IMR-90 (cell line): ENCODE measurements around the gene GRAMD4. TPM values are rescaled to one million over a fixed set of nuclear protein-coding genes. Genes with fewer than 3 reads are reported as not detected.

Experiments
- ATAC-seq: fragments of 200-7000 bp; cut with Tn5 transposase; 2 replicates; pipeline ENCODE4 v1.9.1; 2020; ENCODE audit warnings: low read depth, mild to moderate bottlenecking, moderate library complexity
- BruUV-seq: library from RNA; stranded (reverse); fragments of 400-500 nt; replicated peaks from 2 replicates; lab custom pipeline; 2021; lab: Mats Ljungman, UMichigan
- CTCF ChIA-PET: fragments of 300-600 bp; formaldehyde crosslinking; extraction: SDS; loops from one replicate; lab custom pipeline; 2021; ENCODE audit warnings: antibody characterized with exemption; lab: Yijun Ruan, JAX
- POLR2A ChIA-PET: fragments of 300-600 bp; sonication (Branson Sonifier 250); formaldehyde crosslinking; loops from one replicate; lab custom pipeline; 2022; ENCODE audit warnings: antibody characterized with exemption; ENCODE audit not compliant: unreplicated experiment; lab: Charles Lee
- DNase-seq: peaks from one replicate; pipeline ENCODE4 v3.0.0; 2013
- H2AFZ ChIP-seq: replicated peaks from 2 replicates; pipeline ENCODE3; 2013; ENCODE audit warnings: low read length, mild to moderate bottlenecking; ENCODE audit not compliant: poor library complexity
- H2AK5ac ChIP-seq: 2 replicates; pipeline ENCODE4 v1.6.1; 2013; ENCODE audit warnings: low read depth, low read length, inconsistent platforms
- H2AK9ac ChIP-seq: replicated peaks from 2 replicates; pipeline ENCODE3; 2013; ENCODE audit warnings: mild to moderate bottlenecking, low read depth, low read length, moderate library complexity; ENCODE audit not compliant: poor library complexity
- H2BK120ac ChIP-seq: 2 replicates; pipeline ENCODE4 v1.6.1; 2013; ENCODE audit warnings: low read depth, low read length, inconsistent platforms
- H2BK15ac ChIP-seq: 3 replicates; pipeline ENCODE4 v1.6.1; 2013; ENCODE audit warnings: low read depth, low read length, inconsistent platforms
- H2BK20ac ChIP-seq: 2 replicates; pipeline ENCODE4 v1.6.1; 2013; ENCODE audit warnings: low read depth, mild to moderate bottlenecking, inconsistent platforms, low read length, moderate library complexity
- H2BK5ac ChIP-seq: 2 replicates; pipeline ENCODE4 v1.6.1; 2013; ENCODE audit warnings: mild to moderate bottlenecking, low read depth, low read length, inconsistent platforms; ENCODE audit not compliant: poor library complexity, severe bottlenecking
- H3K14ac ChIP-seq: replicated peaks from 2 replicates; pipeline ENCODE4 v1.6.1; 2013; ENCODE audit warnings: low read depth, low read length, inconsistent platforms
- H3K18ac ChIP-seq: 2 replicates; pipeline ENCODE4 v1.6.1; 2013; ENCODE audit warnings: low read depth, low read length, control low read depth
- H3K23ac ChIP-seq: 2 replicates; pipeline ENCODE4 v1.6.1; 2013; ENCODE audit warnings: low read depth, low read length, inconsistent platforms
- H3K27ac ChIP-seq: 2 replicates; pipeline ENCODE4 v1.5.1; 2013; ENCODE audit warnings: mild to moderate bottlenecking, control low read depth, low read length; ENCODE audit not compliant: insufficient read depth
- H3K27me3 ChIP-seq: 2 replicates; pipeline ENCODE4 v1.6.1; 2013; ENCODE audit warnings: low read length; ENCODE audit not compliant: control insufficient read depth, insufficient read depth
- H3K36me3 ChIP-seq: 2 replicates; pipeline ENCODE4 v1.6.1; 2013; ENCODE audit warnings: low read length, mixed read lengths; ENCODE audit not compliant: control insufficient read depth, insufficient read depth
- H3K4ac ChIP-seq: 2 replicates; pipeline ENCODE4 v1.6.1; 2013; ENCODE audit warnings: low read depth, low read length, inconsistent platforms
- H3K4me1 ChIP-seq: 2 replicates; pipeline ENCODE4 v1.6.1; 2013; ENCODE audit warnings: low read length, mixed read lengths; ENCODE audit not compliant: control insufficient read depth, insufficient read depth
- H3K4me2 ChIP-seq: 2 replicates; pipeline ENCODE4 v1.6.1; 2013; ENCODE audit warnings: low read depth, mild to moderate bottlenecking, control low read depth, low read length, moderate library complexity
- H3K4me3 ChIP-seq: 2 replicates; pipeline ENCODE4 v1.5.1; 2013; ENCODE audit warnings: low read depth, mild to moderate bottlenecking, control low read depth, low read length, moderate library complexity; ENCODE audit not compliant: insufficient read depth
- H3K56ac ChIP-seq: 2 replicates; pipeline ENCODE4 v1.6.1; 2013; ENCODE audit warnings: low read length, inconsistent platforms; ENCODE audit not compliant: insufficient read depth; ENCODE audit errors: extremely low read depth
- H3K79me1 ChIP-seq, 2 experiments: 2 replicates each; pipeline ENCODE4 v1.6.1; 2013; ENCODE audit warnings: low read length in 2 of 2, inconsistent platforms in 1 of 2, low read depth in 1 of 2
- H3K9ac ChIP-seq: 2 replicates; pipeline ENCODE4 v1.6.1; 2013; ENCODE audit warnings: low read depth, low read length, control low read depth
- H3K9me1 ChIP-seq: 2 replicates; pipeline ENCODE4 v1.6.1; 2013; ENCODE audit warnings: low read length, inconsistent platforms; ENCODE audit not compliant: insufficient read depth
- H3K9me3 ChIP-seq: 2 replicates; pipeline ENCODE4 v1.6.1; 2013; ENCODE audit warnings: low read length; ENCODE audit not compliant: control insufficient read depth, insufficient read depth
- H4K20me1 ChIP-seq: 2 replicates; pipeline ENCODE4 v1.6.1; 2013; ENCODE audit warnings: low read length, inconsistent platforms; ENCODE audit not compliant: insufficient read depth
- H4K5ac ChIP-seq: 2 replicates; pipeline ENCODE4 v1.6.1; 2013; ENCODE audit warnings: mild to moderate bottlenecking, low read depth, low read length, control low read depth
- H4K8ac ChIP-seq, 2 experiments: 2 replicates each; pipeline ENCODE4 v1.6.1; 2013; ENCODE audit warnings: low read depth in 2 of 2, low read length in 2 of 2, control low read depth in 1 of 2, inconsistent platforms in 1 of 2
- H4K91ac ChIP-seq: 2 replicates; pipeline ENCODE4 v1.6.1; 2013; ENCODE audit warnings: low read depth, low read length, inconsistent platforms; ENCODE audit not compliant: insufficient read depth
- BHLHE40 ChIP-seq: fragments of 150-350 bp; IDR thresholded peaks from 2 replicates; pipeline ENCODE4 v1.6.1; 2016; ENCODE audit warnings: mild to moderate bottlenecking, low read depth, low read length
- CEBPB ChIP-seq: IDR thresholded peaks from 2 replicates; pipeline ENCODE4 v1.6.1; 2012; ENCODE audit warnings: low read depth, low read length, improper control_type of control experiment
- CHD1 ChIP-seq: IDR thresholded peaks from 2 replicates; pipeline ENCODE4 v1.6.1; 2012; ENCODE audit warnings: low read depth, low read length, improper control_type of control experiment
- CTCF ChIP-seq: conservative IDR thresholded peaks from 2 replicates; pipeline ENCODE4 v1.5.1; 2012; ENCODE audit warnings: mild to moderate bottlenecking, low read depth, low read length, improper control_type of control experiment
- ELK1 ChIP-seq: fragments of 150-350 bp; IDR thresholded peaks from 2 replicates; pipeline ENCODE4 v1.6.1; 2016; ENCODE audit warnings: low read depth, mild to moderate bottlenecking, low read length, moderate library complexity, borderline replicate concordance
- FOS ChIP-seq: fragments of 150-350 bp; IDR thresholded peaks from 2 replicates; pipeline ENCODE4 v1.6.1; 2016; ENCODE audit warnings: low read depth, low read length
- MAFK ChIP-seq: IDR thresholded peaks from 2 replicates; pipeline ENCODE4 v1.6.1; 2012; ENCODE audit warnings: low read depth, low read length, improper control_type of control experiment
- MAZ ChIP-seq: IDR thresholded peaks from 2 replicates; pipeline ENCODE4 v1.6.1; 2012; ENCODE audit warnings: low read depth, mild to moderate bottlenecking, low read length, improper control_type of control experiment, moderate library complexity, borderline replicate concordance
- MXI1 ChIP-seq: IDR thresholded peaks from 2 replicates; pipeline ENCODE4 v1.6.1; 2012; ENCODE audit warnings: low read depth, mild to moderate bottlenecking, low read length, moderate library complexity, borderline replicate concordance
- NFE2L2 ChIP-seq: fragments of 150-350 bp; IDR thresholded peaks from 2 replicates; pipeline ENCODE4 v1.6.1; 2016; ENCODE audit warnings: low read depth, mild to moderate bottlenecking, low read length
- POLR2A ChIP-seq: IDR thresholded peaks from 2 replicates; pipeline ENCODE4 v1.6.1; 2012; ENCODE audit warnings: mild to moderate bottlenecking, low read depth, low read length
- RAD21 ChIP-seq: IDR thresholded peaks from 2 replicates; pipeline ENCODE4 v1.6.1; 2012; ENCODE audit warnings: low read length, improper control_type of control experiment
- RCOR1 ChIP-seq: IDR thresholded peaks from 2 replicates; pipeline ENCODE4 v1.6.1; 2012; ENCODE audit warnings: mild to moderate bottlenecking, low read length, improper control_type of control experiment; ENCODE audit not compliant: insufficient replicate concordance
- RFX5 ChIP-seq: IDR thresholded peaks from 2 replicates; pipeline ENCODE4 v1.8.0; 2012; ENCODE audit warnings: low read depth, mild to moderate bottlenecking, low read length, moderate library complexity
- SMC3 ChIP-seq: fragments of 150-350 bp; IDR thresholded peaks from 2 replicates; pipeline ENCODE4 v1.6.1; 2016; ENCODE audit warnings: low read depth, mild to moderate bottlenecking, antibody characterized with exemption, low read length, moderate library complexity
- USF2 ChIP-seq: fragments of 150-350 bp; IDR thresholded peaks from 2 replicates; pipeline ENCODE4 v1.6.1; 2017; ENCODE audit warnings: mild to moderate bottlenecking, antibody characterized with exemption, low read length, low read depth
- WGBS, 2 experiments: methylation state at CpG; one replicate each; pipeline versions ENCODE4 v1.1.5 to v1.1.7; 2013; ENCODE audit warnings: missing lambda C conversion rate in 2 of 2; ENCODE audit not compliant: insufficient read length in 1 of 2; ENCODE audit errors: extremely low coverage in 2 of 2; 5-methylcytosine and 5-hydroxymethylcytosine counted together
- dilution Hi-C: fragments of 300-500 bp; cut with HindIII; formaldehyde crosslinking; loops from one replicate; pipeline ENCODE4 v1.14.3; 2018; ENCODE audit warnings: low sequenced_read_pairs; ENCODE audit not compliant: unreplicated experiment
- in situ Hi-C: fragments of 300-500 bp; cut with MboI; formaldehyde crosslinking; loops from 3 replicates; pipeline ENCODE4 v1.14.3; 2019; ENCODE audit warnings: low sequenced_read_pairs, inconsistent platforms, mixed read lengths
- intact Hi-C: fragments of 100-400 bp; cut with micrococcal nuclease; formaldehyde crosslinking; loops from 2 replicates; pipeline ENCODE4 v1.10.0; 2022
- polyA plus RNA-seq, 3 experiments: library from polyadenylated mRNA; depleted of rRNA; stranded (reverse); fragments of >200 nt; gene quantifications; 2 replicates each; pipeline ENCODE4 v1.2.3, GENCODE V29; 2012; ENCODE audit warnings: low replicate concordance in 1 of 3
- total RNA-seq: library from RNA; depleted of rRNA; stranded (reverse); fragments of >200 nt; gene quantifications from 2 replicates; pipeline ENCODE4 v1.2.3, GENCODE V29; 2012

GRAMD4 gene
- total and polyA plus RNA-seq, 2 of the 4 experiments (the other 2 are of a cell fraction) = 2.7 to 5.8 TPM

GRCh38 chr22:46646531-46647215 is 26.5 kb downstream of the GRAMD4 start:
- no peak overlapping the region for H3K18ac ChIP-seq
- no peak overlapping the region for H2BK5ac ChIP-seq
- in situ Hi-C loops (no loop called here), dilution Hi-C loops (no loop called here), intact Hi-C loops (no loop called here)
- no peak overlapping the region for H4K5ac ChIP-seq
- H4K20me1 ChIP-seq = peaks cover 8% of the 10 kb centered on the region
- ATAC-seq = no peak
- ChIA-PET CTCF (no interaction called here), POLR2A (no interaction called here)
- no peak for DNase-seq
- H3K9ac ChIP-seq = no peak overlapping the region
- H3K79me1 ChIP-seq = peaks cover 0 to 6% of the 10 kb centered on the region in 2 experiments; a peak in 2 of 4 replicates
- no TSS peak for BruUV-seq
- peaks cover 15% of the 10 kb centered on the region for H3K4me1 ChIP-seq
- no peak for TF ChIP-seq MAZ
- TF ChIP-seq FOS = no peak
- TF ChIP-seq BHLHE40 = no peak
- TF ChIP-seq CEBPB = no peak
- no peak for TF ChIP-seq USF2
- TF ChIP-seq SMC3 = no peak
- no peak for TF ChIP-seq NFE2L2
- TF ChIP-seq CHD1 = no peak
- TF ChIP-seq POLR2A = no peak
- no peak for TF ChIP-seq ELK1
- no peak for TF ChIP-seq MAFK
- no peak for TF ChIP-seq RFX5
- TF ChIP-seq MXI1 = no peak
- TF ChIP-seq CTCF = no peak
- no peak for TF ChIP-seq RCOR1
- TF ChIP-seq RAD21 = no peak
- H2AFZ ChIP-seq = no peak overlapping the region
- no peak overlapping the region for H3K27ac ChIP-seq
- no peak overlapping the region for H2AK9ac ChIP-seq
- H3K36me3 ChIP-seq = no peaks in the 10 kb centered on the region
- H3K27me3 ChIP-seq = no peaks in the 10 kb centered on the region
- no peaks in the 10 kb centered on the region for H3K9me3 ChIP-seq
- H3K4me2 ChIP-seq = no peak overlapping the region
- H4K91ac ChIP-seq = no peak overlapping the region; the same call in 1 of the 2 replicates
- H2AK5ac ChIP-seq = no peak overlapping the region
- no peak overlapping the region for H3K14ac ChIP-seq
- H2BK20ac ChIP-seq = no peak overlapping the region
- no peak overlapping the region for H3K4me3 ChIP-seq
- no peak overlapping the region for H2BK120ac ChIP-seq
- H3K4ac ChIP-seq = no peak overlapping the region
- WGBS, 2 experiments = 100% methylated on average over 4 of the region's 10 CpGs; no CpG with 5 or more reads in 1 of the 2 experiments
- H3K9me1 ChIP-seq = peaks cover 5% of the 10 kb centered on the region; the same call in 1 of the 2 replicates
- no peak overlapping the region for H4K8ac ChIP-seq
- H3K56ac ChIP-seq = no peak overlapping the region
- H2BK15ac ChIP-seq = no peak overlapping the region
- no peak overlapping the region for H3K23ac ChIP-seq
